ENCODE measurements around the gene RBM43. TPM values are rescaled to one million over a fixed set of nuclear protein-coding genes. Genes with fewer than 3 reads are reported as not detected.

RBM43 gene
- total RNA-seq, 6 experiments from 2014 or later, result 2.2 to 4.2 (median 3.3) TPM

GRCh38 chr2:151247432-151247831 lies 14.2 kb downstream of the RBM43 start:
- no peaks in the 10 kb centered on the region for H3K27me3 ChIP-seq
- no peak overlapping the region for H3K27ac ChIP-seq
- no peaks in the 10 kb centered on the region for H3K4me1 ChIP-seq
- intact Hi-C loops (cut with DNase I), result no loop called here
- H3K4me3 ChIP-seq, result no peak overlapping the region
- peaks cover 0 to 6% (median 3%) of the 10 kb centered on the region in 4 donors for H3K36me3 ChIP-seq
- TF ChIP-seq CTCF (IDR thresholded peaks at IDR 0.05) (no peak), POLR2A (IDR thresholded peaks at IDR 0.05) (no peak)
- DNase-seq (no peak), ATAC-seq (no peak)
- no peaks in the 10 kb centered on the region for H3K9me3 ChIP-seq

GRCh38 chr2:151246152-151246551 lies 15.5 kb downstream of the RBM43 start:
- intact Hi-C loops (cut with DNase I), result no loop called here
- no peak for TF ChIP-seq POLR2A (IDR thresholded peaks at IDR 0.05)
- no peak for TF ChIP-seq CTCF (IDR thresholded peaks at IDR 0.05)
- Histone ChIP-seq H3K4me3 (no peak overlapping the region), H3K27me3 (no peaks in the 10 kb centered on the region), H3K4me1 (no peaks in the 10 kb centered on the region), H3K27ac (no peak overlapping the region), H3K9me3 (no peaks in the 10 kb centered on the region), H3K36me3 (peaks cover 0 to 6% (median 2%) of the 10 kb centered on the region in 4 donors)
- no peak for ATAC-seq
- WGBS (ENCODE audit: insufficient coverage, low coverage, low lambda C conversion rate, missing lambda C conversion rate), result 85% methylated on average over 1 of the region's 1 CpG
- no peak for DNase-seq

DNA sequence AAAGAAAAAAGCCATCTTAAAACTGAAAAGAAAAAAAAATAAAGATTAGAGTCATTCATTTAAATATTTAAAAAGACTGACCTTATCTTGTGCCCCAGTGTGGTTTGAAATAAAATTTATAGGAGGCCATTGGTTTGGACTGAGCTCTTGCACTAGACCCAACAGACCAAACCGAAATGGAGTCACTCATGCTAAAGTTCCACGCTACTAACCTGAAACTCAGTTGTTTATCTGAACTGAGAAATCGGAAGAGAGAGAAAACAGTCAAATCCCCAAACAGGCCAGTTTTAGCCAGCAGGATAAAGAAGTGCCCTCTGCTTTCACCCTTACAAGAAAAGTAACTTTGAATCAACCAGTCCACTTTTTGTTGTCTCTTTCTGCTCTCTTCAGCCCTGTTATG lies 18.2 kb downstream of the RBM43 start:
- 86% methylated on average over 3 of the region's 3 CpGs for WGBS (ENCODE audit: insufficient coverage, low coverage, low lambda C conversion rate, missing lambda C conversion rate)
- Histone ChIP-seq H3K9me3 (no peaks in the 10 kb centered on the region), H3K36me3 (no peaks in the 10 kb centered on the region), H3K4me3 (no peak overlapping the region), H3K27ac (no peak overlapping the region), H3K27me3 (no peaks in the 10 kb centered on the region), H3K4me1 (no peaks in the 10 kb centered on the region)
- ATAC-seq, result no peak
- no peak for TF ChIP-seq CTCF (IDR thresholded peaks at IDR 0.05)
- TF ChIP-seq POLR2A (IDR thresholded peaks at IDR 0.05), result no peak
- intact Hi-C loops (cut with DNase I), result no loop called here
- DNase-seq, result no peak

GRCh38 chr2:151241224-151241623 lies 20.4 kb downstream of the RBM43 start:
- 74% methylated on average over 3 of the region's 3 CpGs for WGBS (ENCODE audit: insufficient coverage, low coverage, low lambda C conversion rate, missing lambda C conversion rate)
- no peak overlapping the region for H3K27ac ChIP-seq
- H3K36me3 ChIP-seq, result no peaks in the 10 kb centered on the region
- H3K27me3 ChIP-seq, result no peaks in the 10 kb centered on the region
- intact Hi-C loops (cut with DNase I), result no loop called here
- no peaks in the 10 kb centered on the region for H3K4me1 ChIP-seq
- ATAC-seq (no peak), DNase-seq (no peak)
- TF ChIP-seq CTCF (IDR thresholded peaks at IDR 0.05) (no peak), POLR2A (IDR thresholded peaks at IDR 0.05) (no peak)
- no peak overlapping the region for H3K4me3 ChIP-seq
- H3K9me3 ChIP-seq, result no peaks in the 10 kb centered on the region

DNA sequence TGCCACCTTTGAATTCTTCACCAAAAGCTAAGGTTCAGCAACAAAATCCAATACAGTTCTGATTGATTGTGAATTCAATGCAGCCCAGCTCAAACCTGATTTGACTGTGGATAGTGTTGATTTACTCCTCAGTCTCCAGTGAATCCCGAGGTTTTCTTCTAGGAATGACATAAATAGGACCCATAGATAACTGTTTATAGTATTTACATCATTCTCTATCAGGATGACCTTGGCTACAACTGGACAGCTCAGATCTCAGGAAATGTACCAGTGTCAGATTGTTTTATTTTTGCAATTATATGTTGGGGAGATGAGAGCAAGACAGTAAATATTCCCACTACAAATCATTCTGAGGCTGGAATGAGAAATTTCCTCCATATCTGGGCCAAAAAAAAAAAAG lies 21.2 kb downstream of the RBM43 start:
- TF ChIP-seq POLR2A (IDR thresholded peaks at IDR 0.05), result no peak
- TF ChIP-seq CTCF (IDR thresholded peaks at IDR 0.05), result no peak
- H3K4me1 ChIP-seq, result no peaks in the 10 kb centered on the region
- no peak for DNase-seq
- H3K27ac ChIP-seq, result no peak overlapping the region
- WGBS (ENCODE audit: insufficient coverage, low coverage, low lambda C conversion rate, missing lambda C conversion rate), result 17% methylated on average over 1 of the region's 1 CpG
- ATAC-seq, result no peak
- no peaks in the 10 kb centered on the region for H3K36me3 ChIP-seq
- H3K4me3 ChIP-seq, result no peak overlapping the region
- no peaks in the 10 kb centered on the region for H3K27me3 ChIP-seq
- intact Hi-C loops (cut with DNase I), result no loop called here
- no peaks in the 10 kb centered on the region for H3K9me3 ChIP-seq
